Lung microvascular endothelial cell (primary cell): ENCODE data around the gene TFR2. TPM values are rescaled to one million over a fixed set of nuclear protein-coding genes. Genes with fewer than 3 reads are reported as not detected.
"Not testable (repeated sequence)": the region's sequence is repeated elsewhere in the genome, so short reads cannot be mapped to it uniquely, and the experiment has no call there.

Experiments used
- DNase-seq, 2 donors: peaks; one replicate each; pipeline versions ENCODE4 v3.0.0 to v3.0.0-alpha.2; 2010; ENCODE audit warnings: low read depth in 2 of 2
- total RNA-seq: library from RNA; depleted of rRNA; stranded (reverse); fragments of >200 nt; gene quantifications from 2 replicates; pipeline ENCODE4 v1.2.1, GENCODE V29; 2014

Gene TFR2
- total RNA-seq, 1 donor from 2014 or later = under 0.01 TPM

DNA sequence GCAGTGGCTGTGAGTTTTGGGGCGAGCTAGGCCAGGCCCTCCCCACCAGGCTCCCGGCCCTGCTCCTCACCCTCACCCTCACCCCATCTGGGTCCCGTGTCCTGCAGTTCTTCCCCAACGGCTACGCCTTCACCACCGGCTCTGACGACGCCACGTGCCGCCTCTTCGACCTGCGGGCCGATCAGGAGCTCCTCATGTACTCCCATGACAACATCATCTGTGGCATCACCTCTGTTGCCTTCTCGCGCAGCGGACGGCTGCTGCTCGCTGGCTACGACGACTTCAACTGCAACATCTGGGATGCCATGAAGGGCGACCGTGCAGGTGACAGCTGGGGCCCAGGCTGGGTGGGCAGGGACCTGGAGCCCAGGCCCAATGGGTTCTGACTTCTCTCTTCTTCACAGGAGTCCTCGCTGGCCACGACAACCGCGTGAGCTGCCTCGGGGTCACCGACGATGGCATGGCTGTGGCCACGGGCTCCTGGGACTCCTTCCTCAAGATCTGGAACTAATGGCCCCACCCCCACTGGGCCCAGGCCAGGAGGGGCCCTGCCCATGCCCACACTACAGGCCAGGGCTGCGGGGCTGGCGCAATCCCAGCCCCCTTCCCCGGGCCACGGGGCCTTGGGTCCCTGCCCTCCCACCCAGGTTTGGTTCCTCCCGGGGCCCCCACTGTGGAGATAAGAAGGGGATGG lies 37.1 kb upstream of the TFR2 start:
- DNase-seq = no peak

DNA sequence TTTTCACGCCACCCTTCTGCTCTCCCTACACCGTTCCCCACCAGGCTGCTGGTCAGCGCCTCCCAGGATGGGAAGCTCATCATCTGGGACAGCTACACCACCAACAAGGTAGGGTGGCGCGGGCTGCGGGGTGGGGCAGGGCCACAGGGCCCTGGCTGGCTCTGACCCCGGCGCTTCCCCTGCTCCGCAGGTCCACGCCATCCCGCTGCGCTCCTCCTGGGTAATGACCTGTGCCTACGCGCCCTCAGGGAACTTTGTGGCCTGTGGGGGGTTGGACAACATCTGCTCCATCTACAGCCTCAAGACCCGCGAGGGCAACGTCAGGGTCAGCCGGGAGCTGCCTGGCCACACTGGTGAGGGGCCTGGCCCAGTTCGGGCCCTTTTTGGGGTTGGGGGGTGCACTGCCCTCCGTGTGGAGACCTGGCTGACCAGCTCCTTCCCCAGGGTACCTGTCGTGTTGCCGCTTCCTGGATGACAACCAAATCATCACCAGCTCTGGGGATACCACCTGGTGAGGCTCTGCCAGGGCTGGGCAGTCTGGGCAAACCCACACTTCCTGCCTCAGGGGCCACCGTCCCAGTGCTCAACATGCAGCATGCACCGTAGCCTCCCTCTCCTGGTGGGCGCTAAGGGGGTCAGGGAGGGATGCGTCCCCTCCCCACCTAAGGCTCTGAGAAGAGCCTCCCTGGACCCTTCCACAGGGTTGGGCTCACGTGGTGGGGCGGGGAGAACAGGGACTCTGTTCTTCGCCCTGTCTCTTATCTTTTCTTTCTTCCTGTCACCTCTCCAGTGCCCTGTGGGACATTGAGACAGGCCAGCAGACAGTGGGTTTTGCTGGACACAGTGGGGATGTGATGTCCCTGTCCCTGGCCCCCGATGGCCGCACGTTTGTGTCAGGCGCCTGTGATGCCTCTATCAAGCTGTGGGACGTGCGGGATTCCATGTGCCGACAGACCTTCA lies 36.2 kb upstream of the TFR2 start:
- no peak for DNase-seq

DNA sequence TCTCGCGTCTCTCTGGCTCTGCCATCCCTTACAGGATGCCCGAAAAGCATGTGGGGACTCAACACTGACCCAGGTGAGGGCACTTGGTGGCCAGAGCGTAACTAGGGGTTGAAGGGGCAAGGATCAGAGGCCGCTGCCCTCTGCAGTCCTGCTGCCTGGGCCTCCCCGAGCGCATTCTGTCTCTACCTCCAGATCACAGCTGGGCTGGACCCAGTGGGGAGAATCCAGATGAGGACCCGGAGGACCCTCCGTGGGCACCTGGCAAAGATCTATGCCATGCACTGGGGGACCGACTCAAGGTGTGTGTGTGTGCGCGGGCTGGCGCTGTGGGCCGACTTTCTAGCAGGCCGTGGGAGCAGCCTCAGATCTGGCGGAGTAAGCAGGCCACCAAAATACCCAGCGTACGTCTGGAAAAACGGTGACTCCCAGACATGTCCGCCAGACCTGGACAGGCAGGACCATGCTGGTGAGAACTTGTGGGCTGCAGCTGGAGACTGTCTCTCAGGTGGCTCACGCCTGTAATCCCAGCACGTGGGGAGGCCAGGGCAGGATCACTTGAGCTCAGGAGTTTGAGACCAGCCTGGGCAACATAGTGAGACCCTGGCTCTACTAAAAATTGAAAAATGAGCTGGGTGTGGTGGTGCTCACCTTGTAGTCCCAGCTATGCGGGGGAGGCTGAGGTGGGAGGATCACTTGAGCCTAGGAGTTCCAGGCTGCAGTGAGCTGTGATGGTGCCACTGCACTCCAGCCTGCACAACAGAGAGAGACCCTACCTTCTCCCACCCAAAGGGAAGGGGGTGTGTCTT lies 35.4 kb upstream of the TFR2 start:
- DNase-seq = no peak

DNA sequence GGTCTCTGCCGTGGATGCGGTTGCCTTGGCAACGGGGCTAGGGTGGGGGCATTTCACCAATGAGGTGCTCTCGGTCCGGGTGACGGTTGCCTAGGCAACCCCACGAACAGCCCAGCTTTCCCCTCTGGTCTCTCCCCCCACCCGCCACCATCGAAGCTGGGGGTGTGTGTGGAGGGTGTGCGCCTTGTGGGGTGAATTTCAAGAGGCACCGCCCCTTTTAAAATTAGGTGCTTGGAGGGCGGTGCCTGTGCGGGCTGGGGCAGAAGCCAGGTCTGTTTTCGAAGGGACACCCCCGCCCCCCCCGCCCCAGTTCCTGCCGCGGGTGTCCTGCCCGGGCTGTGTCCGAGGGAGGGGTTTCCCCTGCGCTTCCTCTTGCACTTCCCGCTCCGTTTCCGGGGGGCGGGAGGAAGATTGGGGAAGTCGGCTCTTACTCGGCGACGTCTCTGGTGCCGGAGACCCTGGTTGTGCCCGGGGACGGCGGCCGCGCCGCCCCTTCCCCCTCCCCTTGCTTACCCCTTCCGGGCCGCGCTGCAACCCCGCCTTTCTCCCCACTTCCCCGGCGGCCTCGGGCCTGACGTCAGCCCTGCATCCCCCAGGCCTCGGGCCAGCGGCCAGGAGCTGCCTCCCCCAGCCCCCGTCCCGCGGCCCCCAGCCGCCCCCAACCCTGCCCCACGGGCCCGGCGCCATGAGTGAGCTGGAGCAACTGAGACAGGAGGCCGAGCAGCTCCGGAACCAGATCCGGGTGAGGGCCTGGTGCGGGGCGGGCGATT lies 34.4 kb upstream of the TFR2 start:
- peak; percentile 63 for DNase-seq

DNA sequence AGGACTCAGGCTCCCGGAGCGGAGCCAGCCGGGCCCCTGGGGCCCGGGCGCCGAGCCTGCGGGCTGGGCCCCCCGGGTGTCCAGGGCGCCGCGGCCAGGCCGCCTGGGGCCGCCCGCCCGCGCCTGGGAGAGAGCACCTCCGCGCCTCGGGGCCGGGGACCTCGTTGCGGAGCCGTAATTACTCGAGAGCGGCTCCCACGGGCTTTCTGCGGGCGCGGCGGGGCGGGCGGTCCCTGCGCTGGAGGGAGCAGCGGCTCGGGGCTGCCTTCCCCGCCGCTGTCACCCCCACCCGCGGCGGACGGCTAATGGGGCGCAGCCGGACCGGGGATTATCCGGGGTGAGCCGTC lies 33.7 kb upstream of the TFR2 start:
- peak in 1 of 2 donors; percentile 18 for DNase-seq

DNA sequence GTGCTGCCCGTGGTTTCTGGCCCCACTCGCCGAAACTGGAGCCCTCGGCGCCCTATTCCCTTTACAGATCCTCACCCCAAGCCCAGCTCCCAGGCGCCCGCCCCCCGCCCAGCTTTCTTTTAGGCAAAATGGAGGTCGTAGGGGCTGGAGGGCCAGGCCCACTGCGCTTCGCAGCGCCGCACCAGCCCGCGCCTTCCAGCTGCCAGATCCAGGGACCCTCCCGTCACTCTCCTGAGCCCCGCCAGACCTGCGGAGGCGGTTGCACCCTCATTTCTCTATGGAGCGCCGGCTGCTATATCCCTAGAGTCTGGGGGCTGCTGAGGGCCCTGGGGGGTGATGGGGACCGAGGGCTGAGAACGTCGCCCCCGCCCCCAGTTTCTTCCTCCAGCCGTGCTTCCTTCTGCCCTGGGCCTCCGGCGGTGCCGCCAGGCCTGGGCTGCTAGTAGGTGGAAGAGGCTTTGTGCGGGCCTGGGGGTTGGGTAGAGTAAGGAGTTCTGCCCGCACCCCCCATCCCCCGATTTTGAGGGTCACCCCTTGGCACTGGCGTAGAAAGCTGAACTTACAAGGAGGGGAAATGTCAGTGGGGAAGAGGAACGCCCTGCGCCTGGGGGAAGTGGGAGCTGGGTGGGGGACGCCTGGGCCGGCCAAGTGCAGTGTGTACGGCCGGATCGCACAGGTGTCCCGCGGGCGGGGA lies 33.2 kb upstream of the TFR2 start:
- peak; percentile 36 to 43 for DNase-seq

DNA sequence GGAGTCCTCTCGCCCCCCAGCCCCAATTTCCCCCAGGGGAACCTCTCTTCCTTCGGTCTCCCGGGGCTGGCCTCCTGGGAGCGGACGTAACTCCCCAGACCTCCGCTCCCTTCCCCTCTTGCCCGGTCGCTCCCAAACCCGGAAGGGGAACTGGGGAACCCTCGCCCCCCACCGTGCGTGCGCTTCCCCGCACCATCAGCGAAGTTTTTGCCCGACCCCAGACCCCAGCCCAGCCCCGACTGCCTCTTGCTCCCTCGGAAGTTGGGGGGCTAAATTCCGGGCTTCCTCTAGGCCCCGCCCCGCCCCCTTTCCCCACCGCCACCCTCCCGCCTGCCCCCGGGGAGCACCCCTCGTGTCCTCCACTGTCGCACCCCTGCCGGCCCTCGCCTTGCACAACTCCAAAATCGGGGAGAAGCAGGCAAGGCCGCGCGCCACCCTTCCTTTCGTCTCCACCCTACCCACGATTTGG lies 32.6 kb upstream of the TFR2 start:
- DNase-seq = no peak

DNA sequence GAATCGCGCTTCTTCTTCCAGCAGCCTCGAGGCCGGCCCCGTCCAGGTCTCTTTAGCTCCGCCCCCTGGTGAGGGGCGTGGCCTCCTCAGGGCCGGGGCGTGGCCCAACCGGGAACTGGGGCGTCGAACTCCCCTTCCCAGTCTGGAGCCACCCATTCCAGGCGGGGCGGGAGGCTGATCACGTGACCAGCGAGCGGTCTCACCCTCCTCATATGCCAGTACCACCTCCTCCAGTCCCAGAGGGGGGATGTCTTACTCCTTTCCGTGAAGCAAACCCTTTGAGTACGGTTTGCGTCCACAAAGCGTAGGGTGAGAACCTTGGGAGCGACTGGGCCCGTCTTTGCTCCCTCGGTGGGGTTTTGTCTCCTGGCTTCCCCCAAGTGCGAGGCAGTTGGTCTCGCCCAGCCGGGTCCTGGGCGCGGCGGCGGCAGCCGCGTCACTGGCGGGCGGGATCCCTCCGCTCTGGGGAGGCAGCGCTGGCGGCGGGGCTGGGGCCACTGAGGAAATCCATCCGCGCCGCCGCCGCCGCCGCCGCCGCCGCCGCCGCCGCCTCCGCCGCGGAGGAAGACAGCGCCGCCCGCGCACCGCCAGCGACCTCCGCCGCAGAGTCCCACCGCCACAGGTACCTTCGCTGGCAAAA lies 32.1 kb upstream of the TFR2 start, which contains the start of gene GNB2:
TSS of gene GNB2 (plus strand) at position 439 of the 640 bp plus-strand sequence. CDS start 2,526 bp downstream, outside the sequence.
- DNase-seq = peak; percentile 99

DNA sequence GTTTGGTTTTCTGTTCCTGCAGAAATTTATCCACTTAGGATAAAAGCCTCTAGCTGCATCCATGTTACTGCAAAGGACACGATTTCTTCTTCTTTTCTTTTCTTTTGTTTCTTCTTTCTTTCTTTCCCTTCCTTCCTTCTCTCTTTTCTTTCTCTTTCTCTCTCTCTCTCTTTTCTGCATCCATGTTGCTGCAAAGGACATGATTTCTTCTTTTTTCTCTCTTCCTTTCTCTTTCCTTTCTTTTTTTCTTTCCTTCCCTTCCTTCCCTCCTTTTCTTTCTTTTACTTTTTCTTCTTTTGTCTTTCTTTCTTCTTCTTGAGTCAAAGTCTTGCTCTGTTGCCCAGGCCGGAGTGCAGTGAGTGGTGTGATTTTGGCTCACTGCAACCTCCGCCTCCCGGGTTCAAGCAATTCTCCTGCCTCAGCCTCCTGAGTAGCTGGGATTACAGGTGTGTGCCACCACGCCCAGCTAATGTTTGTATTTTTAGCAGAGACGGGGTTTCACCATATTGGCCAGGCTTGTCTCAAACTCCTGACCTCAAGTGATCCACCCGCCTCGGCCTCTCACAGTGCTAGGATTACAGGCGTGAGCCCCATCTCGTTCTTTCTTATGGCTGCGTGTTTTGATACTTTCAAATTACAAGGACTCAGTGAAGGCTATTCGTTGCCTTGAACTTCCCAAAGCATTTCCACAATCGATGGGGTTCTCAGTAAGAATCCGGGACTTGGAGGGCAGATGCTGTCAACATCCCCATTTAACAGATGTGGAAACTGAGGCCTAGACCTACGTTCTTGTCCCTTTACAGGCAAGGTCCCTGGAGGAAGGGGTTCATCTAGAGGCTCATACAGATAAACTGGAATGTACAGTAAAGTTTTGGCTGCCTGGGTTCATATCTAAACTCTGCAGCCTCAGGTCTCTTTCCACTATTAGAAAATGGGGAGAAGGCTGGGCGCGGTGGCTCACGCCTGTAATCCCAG lies 30.3 kb upstream of the TFR2 start:
- DNase-seq = no peak

DNA sequence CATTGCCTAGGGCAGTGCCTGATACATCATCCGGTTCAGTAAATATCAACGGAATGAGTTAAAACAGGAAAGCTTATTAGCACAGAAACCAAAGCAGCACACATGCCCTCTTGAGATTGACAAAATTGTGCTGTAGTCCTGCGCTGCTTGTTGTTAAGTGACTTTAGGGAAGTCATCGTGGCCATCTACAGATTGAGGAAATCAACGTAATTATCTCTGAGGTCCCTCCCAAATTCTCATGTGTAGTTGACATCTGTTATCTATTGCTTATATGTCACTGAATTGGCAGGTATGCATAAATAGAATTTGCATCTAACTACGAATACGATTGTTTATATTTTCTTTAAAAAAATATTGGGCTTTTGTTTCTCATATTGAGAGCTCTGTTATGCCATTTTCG lies 28.7 kb upstream of the TFR2 start:
- DNase-seq = no peak

DNA sequence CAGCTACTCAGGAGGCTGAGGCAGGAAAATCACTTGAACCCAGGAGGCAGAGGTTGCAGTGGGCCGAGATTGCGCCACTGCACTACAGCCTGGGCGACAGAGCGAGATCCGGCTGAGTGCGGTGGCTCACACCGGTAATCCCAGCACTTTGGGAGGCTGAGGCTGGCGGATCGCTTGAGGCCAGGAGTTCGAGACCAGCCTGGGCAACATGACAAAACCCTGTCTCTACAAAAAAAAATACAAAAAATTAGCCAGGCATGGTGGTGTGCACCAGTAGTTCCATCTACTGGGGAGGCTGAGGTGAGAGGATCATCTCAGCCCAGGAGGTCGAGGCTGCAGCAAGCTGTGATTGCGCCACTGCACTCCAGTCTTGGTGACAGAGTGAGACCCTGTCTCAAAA lies 27.8 kb upstream of the TFR2 start:
- not testable (repeated sequence) for DNase-seq

DNA sequence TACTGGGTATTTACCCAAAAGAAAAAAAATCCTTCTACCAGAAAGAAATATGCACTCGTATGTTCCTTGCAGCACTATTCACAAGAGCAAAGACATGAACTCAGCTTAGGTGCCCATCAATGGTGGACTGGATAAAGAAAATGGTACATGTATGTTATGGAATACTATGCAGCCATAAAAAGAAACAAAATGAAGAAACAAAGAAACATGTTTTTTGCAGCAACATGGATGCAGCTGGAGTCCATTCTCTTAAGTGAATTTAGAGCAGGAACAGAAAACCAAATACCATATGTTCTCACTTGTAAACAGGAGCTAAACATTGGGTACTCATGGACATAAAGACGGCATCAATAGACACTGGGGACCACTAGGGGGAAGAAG lies 26.7 kb upstream of the TFR2 start:
- no peak for DNase-seq

DNA sequence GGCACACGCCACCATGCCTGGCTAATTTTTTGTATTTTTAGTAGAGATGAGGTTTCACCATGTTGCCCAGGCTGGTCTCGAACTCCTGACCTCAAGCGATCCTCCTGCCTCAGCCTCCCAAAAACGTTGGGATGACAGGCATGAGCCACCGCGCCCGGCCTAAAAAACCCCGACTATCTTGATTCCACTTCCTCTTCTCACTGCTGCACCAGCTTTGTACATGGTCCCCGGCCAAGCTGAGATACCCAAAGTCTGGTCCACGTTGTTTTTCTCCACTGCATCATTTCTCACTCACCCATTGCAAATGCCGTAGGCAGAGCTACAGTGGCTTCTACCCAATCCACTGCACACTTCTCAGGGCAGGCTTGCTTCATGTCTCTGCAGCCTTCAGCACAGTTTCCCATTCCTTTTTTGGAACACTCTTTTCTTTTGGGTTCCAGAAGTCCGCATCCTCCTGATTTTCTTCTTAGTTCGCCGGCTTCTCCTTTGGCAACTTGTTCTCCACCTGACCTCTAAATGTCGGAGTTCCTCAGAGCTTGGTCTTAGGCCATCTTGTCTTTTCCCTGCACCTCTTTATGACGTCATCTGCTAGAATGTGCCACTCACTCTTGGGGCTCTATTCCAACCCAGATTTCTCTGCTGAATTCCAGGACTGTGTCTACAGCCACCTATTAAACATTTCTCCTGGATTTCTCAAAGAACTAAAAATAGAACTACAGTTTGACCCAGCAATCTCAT lies 26.1 kb upstream of the TFR2 start:
- DNase-seq = no peak

DNA sequence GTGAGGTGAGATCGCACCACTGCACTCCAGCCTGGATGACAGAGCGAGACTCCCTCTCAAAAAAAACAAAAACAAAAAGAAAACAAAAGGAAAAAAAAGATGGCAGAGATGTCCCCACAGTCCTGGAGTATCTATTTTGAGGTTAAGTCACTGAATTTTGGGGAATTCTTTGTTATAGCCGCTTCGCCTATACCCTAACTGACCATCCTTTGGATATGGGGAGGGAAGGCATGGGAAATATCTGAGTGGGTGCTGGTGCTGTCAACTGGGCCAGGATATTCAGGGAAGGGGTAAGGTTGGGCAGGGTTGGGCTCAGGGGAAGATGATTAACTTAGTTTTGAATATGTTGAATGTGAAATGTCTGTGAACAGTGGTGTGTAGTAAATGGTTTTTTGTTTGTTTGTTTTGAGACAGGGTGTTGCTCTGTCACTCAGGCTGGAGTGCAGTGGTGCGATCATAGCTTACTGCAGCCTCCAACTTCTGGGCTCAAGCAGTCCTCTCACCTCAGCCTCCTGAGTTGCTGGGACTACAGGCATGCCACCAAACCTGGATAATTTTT lies 23.9 kb upstream of the TFR2 start:
- DNase-seq = no peak

DNA sequence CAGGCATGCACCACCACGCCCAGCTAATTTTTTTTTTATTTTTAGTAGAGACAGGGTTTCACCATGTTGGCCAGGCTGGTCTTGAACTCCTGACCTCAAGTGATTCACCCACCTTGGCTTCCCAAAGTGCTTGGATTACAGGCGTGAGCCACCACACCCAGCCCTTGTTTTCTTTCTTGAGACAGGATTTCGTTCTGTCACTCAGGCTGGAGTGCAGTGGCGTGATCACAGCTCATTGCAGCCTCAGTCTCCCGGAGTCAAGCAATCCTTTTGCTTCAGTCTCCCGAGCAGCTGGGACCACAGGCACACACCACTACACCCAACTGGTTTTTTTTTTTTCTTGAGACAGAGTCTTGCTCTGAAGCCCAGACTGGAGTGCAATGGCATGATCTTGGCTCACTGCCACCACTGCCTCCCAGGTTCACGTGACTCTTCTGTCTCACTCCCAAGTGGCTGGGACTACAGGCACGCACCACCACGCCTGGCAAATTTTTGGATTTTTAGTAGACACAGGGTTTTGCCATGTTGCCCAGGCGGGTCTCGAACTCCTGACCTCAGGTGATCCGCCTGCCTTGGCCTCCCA lies 20.9 kb upstream of the TFR2 start:
- DNase-seq = not testable (repeated sequence)

DNA sequence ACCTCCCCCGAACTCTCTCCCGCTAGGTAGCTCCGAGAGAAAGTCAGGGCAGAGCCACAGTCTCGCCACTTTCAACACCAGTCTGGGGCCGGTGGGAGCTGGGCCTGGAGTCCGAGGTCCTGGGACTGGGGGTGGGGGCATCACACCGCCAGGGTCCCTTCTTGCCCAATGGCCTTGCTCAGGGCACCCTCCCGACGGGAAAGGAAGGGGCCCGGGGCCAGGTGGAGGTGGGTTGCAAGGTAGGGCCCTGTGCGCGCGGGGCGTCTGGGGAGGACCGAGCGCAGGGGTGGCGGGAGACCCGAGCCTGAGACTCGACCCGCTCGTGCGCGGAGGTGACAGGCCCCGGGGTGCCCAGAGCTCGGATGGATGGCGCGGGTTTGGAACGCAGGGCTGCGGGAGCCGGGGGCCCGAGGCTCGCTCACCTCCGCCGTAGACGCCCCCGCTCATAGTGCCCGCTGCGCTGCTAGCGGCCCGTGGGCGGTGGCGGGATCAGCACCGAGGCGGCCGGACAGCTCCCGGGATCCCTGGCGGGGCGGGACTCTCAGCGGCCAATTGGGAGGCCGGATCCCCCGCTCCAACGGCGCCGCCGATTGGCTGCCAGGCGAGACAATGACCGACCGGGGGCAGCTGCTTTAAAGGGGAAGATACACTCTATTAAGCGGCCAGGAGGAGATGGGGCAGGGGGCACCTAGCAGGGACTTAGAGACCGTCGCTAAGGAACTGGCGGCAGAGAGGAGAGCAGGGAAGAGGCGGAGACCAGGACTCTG lies 14.7 kb upstream of the TFR2 start, which contains the start of gene ACTL6B:
TSS of gene ACTL6B (minus strand) at position 541 of the 767 bp plus-strand sequence. CDS start at position 447, 94 bp downstream.
- DNase-seq = peak; percentile 63 to 68
